ENCODE results near the gene PARP1. TPM values are rescaled to one million over a fixed set of nuclear protein-coding genes. Genes with fewer than 3 reads are reported as not detected.

PARP1 gene
- total RNA-seq, 1 experiment from 2014 or later, result 157 TPM

- no TSS peak for BruUV-seq (replicated peaks)
- CTCF ChIA-PET, result interaction anchor here (0.6 kb wide), 1 partner anchor 244 kb away, joined by 7 read pairs; no protein-coding TSS in a partner anchor
- TF ChIP-seq EZH2 (IDR thresholded peaks at IDR 0.05; ENCODE audit: low read depth) (no peak), CTCF (conservative IDR thresholded peaks at IDR 0.05) (no peak)
Measured at GRCh38 chr1:226394462-226394861, 13.4 kb downstream of the PARP1 start.

GRCh38 chr1:226390681-226391080 is 17.2 kb downstream of the PARP1 start:
- H3K4me2 ChIP-seq, result no peak overlapping the region
- TF ChIP-seq EZH2 (IDR thresholded peaks at IDR 0.05; ENCODE audit: low read depth) (no peak), CTCF (conservative IDR thresholded peaks at IDR 0.05) (no peak)
- CTCF ChIA-PET, result no interaction called here
- no peaks in the 10 kb centered on the region for H3K9me3 ChIP-seq (ENCODE audit: insufficient read depth, low read depth)
- no peaks in the 10 kb centered on the region for H3K9me2 ChIP-seq (ENCODE audit: insufficient read depth)
- H4K20me1 ChIP-seq (ENCODE audit: insufficient read depth), result no peaks in the 10 kb centered on the region
- H2AFZ ChIP-seq, result no peak overlapping the region
- H3K4me1 ChIP-seq (replicated peaks; ENCODE audit: insufficient read depth), result no peaks in the 10 kb centered on the region
- H3K27me3 ChIP-seq (ENCODE audit: insufficient read depth, low read depth), result no peaks in the 10 kb centered on the region
- peaks cover 3% of the 10 kb centered on the region; the same call in 1 of the 2 replicates for H3K36me3 ChIP-seq (ENCODE audit: low read depth)
- no peak overlapping the region for H3K4me3 ChIP-seq
- intact Hi-C loops (cut with micrococcal nuclease; ENCODE audit: unreplicated experiment), result no loop called here
- no TSS peak for BruUV-seq (replicated peaks)
- POLR2A ChIA-PET (ENCODE audit: unreplicated experiment), result interaction anchor here (0.6 kb wide), 1 partner anchor 370 kb away, joined by 6 read pairs; no protein-coding TSS in a partner anchor
- no peak overlapping the region for H3K27ac ChIP-seq
- no peaks in the 10 kb centered on the region for H3F3A ChIP-seq (ENCODE audit: insufficient read depth, low read depth)
- no peak for DNase-seq
- no peaks in the 10 kb centered on the region for H3K79me2 ChIP-seq (ENCODE audit: low read depth)

More at GRCh38 chr1:226394462-226394861, 13.4 kb downstream of the PARP1 start:
- H3K4me3 ChIP-seq, result no peak overlapping the region
- H3K4me2 ChIP-seq, result no peak overlapping the region
- no peak for DNase-seq
- H3K4me1 ChIP-seq (replicated peaks; ENCODE audit: insufficient read depth), result no peaks in the 10 kb centered on the region
- peaks cover 3% of the 10 kb centered on the region; the same call in 1 of the 2 replicates for H3K36me3 ChIP-seq (ENCODE audit: low read depth)
- no peaks in the 10 kb centered on the region for H3F3A ChIP-seq (ENCODE audit: insufficient read depth, low read depth)
- POLR2A ChIA-PET (ENCODE audit: unreplicated experiment), result no interaction called here
- H3K27me3 ChIP-seq (ENCODE audit: insufficient read depth, low read depth), result no peaks in the 10 kb centered on the region
- intact Hi-C loops (cut with micrococcal nuclease; ENCODE audit: unreplicated experiment), result no loop called here
- no peak overlapping the region for H2AFZ ChIP-seq
- no peaks in the 10 kb centered on the region for H3K9me3 ChIP-seq (ENCODE audit: insufficient read depth, low read depth)
- no peaks in the 10 kb centered on the region for H4K20me1 ChIP-seq (ENCODE audit: insufficient read depth)
- no peaks in the 10 kb centered on the region for H3K9me2 ChIP-seq (ENCODE audit: insufficient read depth)
- no peak overlapping the region for H3K27ac ChIP-seq
- H3K79me2 ChIP-seq (ENCODE audit: low read depth), result no peaks in the 10 kb centered on the region

GRCh38 chr1:226388131-226388530 is 19.8 kb downstream of the PARP1 start:
- CTCF ChIA-PET, result no interaction called here
- no peak for TF ChIP-seq EZH2 (IDR thresholded peaks at IDR 0.05; ENCODE audit: low read depth)
- no peak for TF ChIP-seq CTCF (conservative IDR thresholded peaks at IDR 0.05)
- no peak overlapping the region for H2AFZ ChIP-seq
- no peak for DNase-seq
- H4K20me1 ChIP-seq (ENCODE audit: insufficient read depth), result no peaks in the 10 kb centered on the region
- no peaks in the 10 kb centered on the region for H3K4me1 ChIP-seq (replicated peaks; ENCODE audit: insufficient read depth)
- no peaks in the 10 kb centered on the region for H3F3A ChIP-seq (ENCODE audit: insufficient read depth, low read depth)
- no peak overlapping the region for H3K4me3 ChIP-seq
- no peaks in the 10 kb centered on the region for H3K9me2 ChIP-seq (ENCODE audit: insufficient read depth)
- peaks cover 8% of the 10 kb centered on the region; the same call in 1 of the 2 replicates for H3K36me3 ChIP-seq (ENCODE audit: low read depth)
- no peaks in the 10 kb centered on the region for H3K79me2 ChIP-seq (ENCODE audit: low read depth)
- no peak overlapping the region for H3K4me2 ChIP-seq
- no peak overlapping the region for H3K27ac ChIP-seq
- no TSS peak for BruUV-seq (replicated peaks)
- intact Hi-C loops (cut with micrococcal nuclease; ENCODE audit: unreplicated experiment), result no loop called here
- no peaks in the 10 kb centered on the region for H3K9me3 ChIP-seq (ENCODE audit: insufficient read depth, low read depth)
- H3K27me3 ChIP-seq (ENCODE audit: insufficient read depth, low read depth), result no peaks in the 10 kb centered on the region
- POLR2A ChIA-PET (ENCODE audit: unreplicated experiment), result no interaction called here

Measured in PC-9 (cell line).